Activated T-cell treated with anti-CD3 and anti-CD28 coated beads for 4 hours (primary cell): ENCODE data around the gene UNG.
"Not testable (repeated sequence)": the region's sequence is repeated elsewhere in the genome, so short reads cannot be mapped to it uniquely, and the experiment has no call there.

Experiments
- DNase-seq: peaks from one replicate; pipeline ENCODE4 v3.0.0-alpha.2; 2020

Gene UNG

GRCh38 chr12:109097435-109098182, at the start of gene UNG:
TSS of gene UNG (plus strand) at chr12:109097597. CDS start at chr12:109097680, 83 bp downstream.
- peak; percentile 97 for DNase-seq

- not testable (repeated sequence) for DNase-seq
Measured at GRCh38 chr12:109048706-109049105, 48.7 kb upstream of the UNG start.

- DNase-seq = not testable (repeated sequence)
Measured at GRCh38 chr12:109049794-109050193, 47.6 kb upstream of the UNG start.

GRCh38 chr12:109052097-109052413, 45.3 kb upstream of the UNG start:
- no peak for DNase-seq

DNA sequence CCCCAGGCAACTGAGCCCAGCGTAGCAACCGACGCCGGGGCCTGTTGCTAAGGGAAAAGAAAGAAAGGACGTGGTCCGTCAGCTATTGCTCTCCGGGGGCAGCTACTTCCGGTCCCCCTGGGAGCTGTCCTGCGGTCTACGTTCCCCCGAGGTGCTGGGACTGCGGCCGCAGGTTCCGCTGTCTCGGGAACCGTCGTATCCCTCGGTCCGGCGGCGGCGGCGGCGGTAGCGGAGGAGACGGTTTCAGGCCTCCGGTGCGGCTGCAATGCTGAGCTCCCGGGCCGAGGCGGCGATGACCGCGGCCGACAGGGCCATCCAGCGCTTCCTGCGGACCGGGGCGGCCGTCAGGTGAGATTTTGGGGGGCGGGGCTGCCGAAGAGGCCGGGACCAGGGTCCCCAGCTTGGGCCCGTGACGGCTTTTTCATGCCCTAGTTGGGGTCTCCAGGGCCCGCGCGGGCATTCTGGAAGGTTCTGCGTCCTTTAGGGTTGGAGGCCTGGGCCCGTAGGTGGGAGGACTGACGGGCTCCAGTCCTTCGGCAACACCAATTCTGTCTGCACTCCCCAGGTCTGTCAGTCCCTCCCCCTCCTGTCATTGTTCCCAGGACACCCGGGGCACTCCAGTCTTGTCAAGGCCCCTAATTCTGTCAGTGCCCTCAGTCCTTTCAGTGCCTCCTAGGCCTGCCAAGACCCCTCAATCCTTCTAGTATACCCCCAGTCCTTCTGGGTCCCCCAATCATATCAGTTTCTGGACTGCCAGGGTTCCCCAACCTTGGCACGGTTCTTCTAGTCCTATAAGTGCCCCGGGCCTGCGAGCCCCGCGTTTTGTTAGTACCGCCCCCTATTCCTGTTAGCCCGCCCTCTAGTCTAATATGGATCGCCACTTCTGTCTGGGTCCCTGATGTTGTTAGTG, 44.7 kb upstream of the UNG start, which contains the start of gene USP30:
USP30 (plus strand) TSS at position 163 of the 910 bp plus-strand sequence; CDS start at position 266, 103 bp downstream.
- peak; percentile 79 for DNase-seq

DNA sequence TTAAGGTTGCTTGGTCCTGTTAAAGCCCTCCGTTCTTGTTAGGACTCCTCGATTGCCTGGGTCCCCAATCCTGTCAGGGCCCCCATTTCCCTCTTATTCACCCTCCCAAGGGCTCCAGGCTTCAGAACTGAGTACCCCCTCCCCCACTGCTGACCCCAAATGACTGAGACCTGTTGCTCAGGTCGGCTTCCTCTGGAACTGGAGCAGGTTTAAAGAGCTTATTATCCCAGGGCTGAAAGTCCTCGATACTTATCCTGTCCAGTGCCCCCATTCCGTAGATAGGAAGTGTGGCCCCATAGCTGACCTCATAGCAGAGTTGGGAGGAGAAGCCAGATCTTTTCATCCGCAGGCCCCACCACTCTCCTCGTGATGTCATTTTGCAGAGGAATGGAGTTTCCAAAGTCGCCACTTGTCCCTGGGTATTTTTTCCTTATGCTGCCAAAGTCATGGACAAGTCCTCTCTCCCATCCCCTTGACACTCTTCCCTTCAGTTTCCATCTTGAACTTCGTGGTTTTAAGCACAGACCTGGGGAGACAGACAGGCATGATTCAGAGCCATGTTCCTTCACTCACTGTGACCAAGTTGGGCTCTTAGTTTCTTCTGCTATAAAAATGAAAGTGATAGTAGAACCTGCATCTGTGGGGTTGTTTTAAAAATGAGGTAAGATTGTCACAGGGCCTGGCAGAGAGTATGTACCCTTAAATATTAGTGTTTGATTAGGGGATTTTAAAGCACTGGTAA, 43.8 kb upstream of the UNG start:
- DNase-seq = peak; percentile 4

GRCh38 chr12:109054124-109054513, 43.3 kb upstream of the UNG start:
- DNase-seq = not testable (repeated sequence)

- no peak for DNase-seq
Measured at GRCh38 chr12:109054520-109054919, 42.9 kb upstream of the UNG start.

- no peak for DNase-seq
Measured at GRCh38 chr12:109056891-109057290, 40.5 kb upstream of the UNG start.

DNA sequence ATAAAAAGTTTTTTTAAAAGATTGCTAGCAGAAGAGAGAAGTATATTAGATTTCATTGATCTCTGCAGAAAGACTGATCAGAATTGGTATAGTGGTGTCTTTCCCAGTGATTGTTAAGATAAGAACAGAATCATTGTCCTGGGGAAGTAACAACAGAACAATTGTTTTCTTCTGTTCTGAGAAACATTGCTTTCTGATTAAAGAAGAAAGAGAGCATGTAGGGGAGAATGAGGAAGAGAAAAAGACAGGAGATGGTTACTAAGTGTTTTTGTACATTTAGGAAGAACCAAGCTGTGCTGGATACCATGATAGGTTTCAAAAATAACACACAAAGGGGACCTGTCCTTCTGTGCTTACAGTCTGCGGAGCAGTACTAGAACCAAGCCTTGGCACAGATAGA, 40.0 kb upstream of the UNG start:
- DNase-seq = no peak

GRCh38 chr12:109058773-109059172, 38.6 kb upstream of the UNG start:
- DNase-seq = no peak

- DNase-seq = no peak
Measured at GRCh38 chr12:109064143-109064542, 33.3 kb upstream of the UNG start.

GRCh38 chr12:109065154-109065852, 32.1 kb upstream of the UNG start:
- DNase-seq = no peak

- no peak for DNase-seq
Measured at GRCh38 chr12:109065853-109066193, 31.6 kb upstream of the UNG start.

- no peak for DNase-seq
Measured at GRCh38 chr12:109069307-109070271, 27.8 kb upstream of the UNG start.

DNA sequence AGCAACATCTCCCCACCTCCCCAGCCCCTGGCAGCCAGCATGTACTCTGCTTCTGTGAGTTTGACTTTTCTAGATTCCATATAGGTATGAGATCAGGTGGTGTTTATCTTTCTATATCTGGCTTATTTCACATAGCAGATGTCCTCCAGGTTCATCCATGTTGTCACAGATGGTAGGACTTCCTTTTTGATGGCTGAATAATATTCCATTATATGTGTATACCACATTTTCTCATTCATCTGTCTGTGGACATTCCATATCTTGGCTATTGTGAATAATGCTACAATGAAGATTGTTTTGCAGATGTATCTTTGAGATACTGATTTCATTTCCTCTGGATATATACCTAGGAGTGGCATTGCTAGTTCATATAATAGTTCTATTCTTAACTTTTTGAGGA, 22.5 kb upstream of the UNG start:
- DNase-seq = no peak

DNA sequence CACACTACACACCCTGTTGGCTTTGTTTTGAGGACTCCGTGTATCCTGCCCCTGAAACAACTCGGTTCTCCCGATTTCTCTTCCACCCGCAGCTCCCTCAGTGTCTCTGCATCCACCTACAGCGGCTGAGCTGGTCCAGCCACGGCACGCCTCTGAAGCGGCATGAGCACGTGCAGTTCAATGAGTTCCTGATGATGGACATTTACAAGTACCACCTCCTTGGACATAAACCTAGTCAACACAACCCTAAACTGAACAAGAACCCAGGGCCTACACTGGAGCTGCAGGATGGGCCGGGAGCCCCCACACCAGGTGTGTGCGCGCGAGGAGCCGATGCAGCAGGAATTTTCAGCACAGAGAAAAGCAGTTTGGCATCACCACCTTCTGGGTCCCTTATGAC, 14.6 kb upstream of the UNG start:
- no peak for DNase-seq

DNA sequence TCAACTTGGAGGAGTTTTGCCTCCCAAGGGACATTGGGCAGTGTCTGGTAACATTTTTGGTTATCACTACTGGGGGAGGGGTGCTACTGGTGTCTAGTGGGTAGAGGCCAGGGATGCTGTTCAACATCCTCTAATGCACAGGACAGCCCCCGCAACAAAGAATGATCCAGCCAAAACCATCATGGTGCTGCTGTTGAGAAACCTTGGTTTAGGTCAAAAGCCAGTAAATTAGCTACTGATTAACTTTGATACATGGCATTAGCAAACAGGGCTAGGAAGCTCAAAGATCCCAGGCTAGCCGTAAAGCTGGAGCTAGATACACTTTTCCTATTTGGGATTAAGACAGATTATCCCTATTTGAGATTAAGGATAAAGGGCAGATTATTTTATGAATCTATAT, 13.0 kb upstream of the UNG start:
- DNase-seq = no peak

DNA sequence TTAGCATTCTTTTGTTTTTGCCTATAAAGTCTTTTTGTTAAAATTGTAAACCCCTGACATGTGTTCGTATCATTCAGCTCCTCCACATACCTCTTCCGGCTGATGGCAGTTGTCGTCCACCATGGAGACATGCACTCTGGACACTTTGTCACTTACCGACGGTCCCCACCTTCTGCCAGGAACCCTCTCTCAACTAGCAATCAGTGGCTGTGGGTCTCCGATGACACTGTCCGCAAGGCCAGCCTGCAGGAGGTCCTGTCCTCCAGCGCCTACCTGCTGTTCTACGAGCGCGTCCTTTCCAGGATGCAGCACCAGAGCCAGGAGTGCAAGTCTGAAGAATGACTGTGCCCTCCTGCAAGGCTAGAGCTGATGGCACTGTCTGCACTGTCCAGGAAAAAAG, 11.8 kb upstream of the UNG start:
- no peak for DNase-seq

- no peak for DNase-seq
Measured at GRCh38 chr12:109087250-109087649, 10.1 kb upstream of the UNG start.

DNA sequence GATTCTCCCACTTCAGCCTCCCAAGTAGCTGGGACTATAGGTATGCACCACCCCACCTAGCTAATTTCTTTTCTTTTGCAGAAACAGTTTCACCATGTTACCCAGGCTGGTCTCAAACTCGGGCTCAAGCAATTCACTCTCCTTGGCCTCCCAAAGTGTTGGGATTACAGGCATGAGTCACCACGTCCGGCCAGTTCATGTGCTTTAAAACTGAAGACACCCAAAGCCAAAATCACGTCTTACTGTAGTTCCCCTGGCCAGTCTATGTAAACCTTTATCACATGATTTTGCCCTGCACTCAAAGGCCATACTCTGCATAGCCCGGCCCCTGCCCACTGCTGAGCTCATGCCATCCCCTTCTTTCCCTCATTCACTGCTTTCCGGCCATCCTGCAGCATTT, 8.6 kb upstream of the UNG start:
- no peak for DNase-seq

GRCh38 chr12:109089683-109090082, 7.7 kb upstream of the UNG start:
- no peak for DNase-seq
